Astrocyte (in vitro differentiated cells and primary cell): ENCODE results near the gene LSM11.
"Not testable (repeated sequence)": the region's sequence is repeated elsewhere in the genome, so short reads cannot be mapped to it uniquely, and the experiment has no call there.

Source experiments
- CTCF ChIP-seq: IDR thresholded peaks from 2 replicates; pipeline ENCODE4 v1.5.1; 2011; ENCODE audit warnings: low read depth, mild to moderate bottlenecking, inconsistent platforms, low read length, moderate library complexity; ENCODE audit not compliant: insufficient read depth
- EZH2 ChIP-seq: IDR thresholded peaks from 2 replicates; pipeline ENCODE4 v1.6.1; 2012; ENCODE audit warnings: mild to moderate bottlenecking, low read length, inconsistent platforms; ENCODE audit not compliant: insufficient read depth

- TF ChIP-seq EZH2, CTCF: not testable (repeated sequence)
Observed at GRCh38 chr5:157696154-157696553, 47.4 kb upstream of the LSM11 start.
